HepG2 (cell line): ENCODE data around the gene ARHGEF26. TPM values are rescaled to one million over a fixed set of nuclear protein-coding genes. Genes with fewer than 3 reads are reported as not detected.

Experiments
- ATAC-seq: fragments of 200-7000 bp; cut with Tn5 transposase; 3 replicates; pipeline ENCODE4 v1.9.1; 2020; ENCODE audit warnings: mild to moderate bottlenecking, moderate library complexity
- BruUV-seq: library from RNA; stranded (reverse); fragments of 400-500 nt; replicated peaks from 2 replicates; lab custom pipeline; 2021; lab: Mats Ljungman, UMichigan
- CTCF ChIA-PET: fragments of 300-600 bp; formaldehyde crosslinking; extraction: SDS; loops from one replicate; lab custom pipeline; 2021; ENCODE audit warnings: low total read pairs, inconsistent platforms, low intra/inter-chr PET ratio; lab: Yijun Ruan, JAX
- POLR2A ChIA-PET: fragments of 350-600 bp; sonication (Branson Sonifier 250); formaldehyde crosslinking; loops from one replicate; lab custom pipeline; 2020; ENCODE audit warnings: antibody characterized with exemption, inconsistent platforms; lab: Yijun Ruan, JAX
- DNase-seq: peaks from one replicate; pipeline ENCODE4 v3.0.0-alpha.2; 2015; ENCODE audit warnings: low spot score
- FAIRE-seq: peaks from 3 replicates; lab custom pipeline; 2011; peaks lifted over from hg19 to GRCh38; lab: Jason Lieb, UNC
- H2AFZ ChIP-seq: one replicate; pipeline ENCODE4 v1.6.1; 2011; ENCODE audit warnings: low read length, inconsistent platforms
- H3K27ac ChIP-seq: fragments of 300-600 bp; 3 replicates; pipeline ENCODE4 v1.8.0; 2011; ENCODE audit warnings: mixed run types, mild to moderate bottlenecking, mixed read lengths, low read length, inconsistent platforms; ENCODE audit not compliant: insufficient read depth; ENCODE audit errors: extremely low read length
- H3K27me3 ChIP-seq, 2 experiments: fragments of 200-600 bp in 1 of 2; 2 replicates in 1 of 2; 3 replicates in 1 of 2; pipeline versions ENCODE4 v1.6.0 to v1.8.0; 2011; ENCODE audit warnings: low read length in 2 of 2, mild to moderate bottlenecking in 2 of 2, moderate library complexity in 2 of 2, inconsistent platforms in 1 of 2; ENCODE audit not compliant: insufficient read depth in 2 of 2, control insufficient read depth in 1 of 2
- H3K36me3 ChIP-seq, 2 experiments: fragments of 200-600 bp in 1 of 2; replicated peaks in 1 of 2; 2 replicates in 1 of 2; 3 replicates in 1 of 2; pipeline versions ENCODE4 v1.5.1 to v1.8.0; 2011; ENCODE audit warnings: low read length in 2 of 2, inconsistent platforms in 1 of 2; ENCODE audit not compliant: insufficient read depth in 2 of 2, control insufficient read depth in 1 of 2
- H3K4me1 ChIP-seq: 2 replicates; pipeline ENCODE4 v1.5.1; 2012; ENCODE audit warnings: low read length, inconsistent platforms; ENCODE audit not compliant: insufficient read depth
- H3K4me2 ChIP-seq: 2 replicates; pipeline ENCODE4 v1.6.0; 2011; ENCODE audit warnings: low read depth, low read length, inconsistent platforms
- H3K4me3 ChIP-seq, 3 experiments: fragments of 200-600 bp in 1 of 3; sonication (generic), shearing (Covaris generic) in 1 of 3; replicated peaks in 1 of 3; 2 replicates each; pipeline ENCODE4 v1.5.1; 2011 to 2016; ENCODE audit warnings: low read length in 3 of 3, inconsistent platforms in 2 of 3, low read depth in 2 of 3, mild to moderate bottlenecking in 2 of 3, control low read depth in 1 of 3, mixed read lengths in 1 of 3; ENCODE audit not compliant: insufficient read depth in 1 of 3
- H3K79me2 ChIP-seq: one replicate; pipeline ENCODE4 v1.6.1; 2011; ENCODE audit warnings: low read length, inconsistent platforms; ENCODE audit not compliant: insufficient read depth
- H3K9ac ChIP-seq: 2 replicates; pipeline ENCODE4 v1.6.0; 2011; ENCODE audit warnings: mild to moderate bottlenecking, low read depth, low read length, inconsistent platforms; ENCODE audit not compliant: insufficient read depth
- H3K9me3 ChIP-seq: 2 replicates; pipeline ENCODE4 v1.5.1; 2012; ENCODE audit warnings: mild to moderate bottlenecking, low read length
- H4K20me1 ChIP-seq: 2 replicates; pipeline ENCODE4 v1.6.0; 2011; ENCODE audit warnings: inconsistent platforms, mild to moderate bottlenecking, low read length, moderate library complexity; ENCODE audit not compliant: insufficient read depth
- GLI4 ChIP-seq: sonication (generic); formaldehyde crosslinking; IDR thresholded peaks from 2 replicates; pipeline ENCODE4 v1.5.1; 2020; ENCODE audit warnings: missing genetic modification reagents, mild to moderate bottlenecking, moderate library complexity, borderline replicate concordance
- HMG20B ChIP-seq: conservative IDR thresholded peaks from 2 replicates; pipeline ENCODE4 v1.6.1; 2016; ENCODE audit warnings: missing genetic modification reagents, missing compliant biosample characterization
- JARID2 ChIP-seq: sonication (generic); formaldehyde crosslinking; IDR thresholded peaks from 2 replicates; pipeline ENCODE4 v1.8.1; 2023; ENCODE audit warnings: missing genetic modification reagents, inconsistent platforms; ENCODE audit not compliant: insufficient replicate concordance
- MTA1 ChIP-seq: sonication (generic); formaldehyde crosslinking; IDR thresholded peaks from 2 replicates; pipeline ENCODE4 v1.4.0; 2020; ENCODE audit warnings: missing genetic modification reagents, mild to moderate bottlenecking, borderline replicate concordance
- RBAK ChIP-seq: sonication (generic); formaldehyde crosslinking; IDR thresholded peaks from 2 replicates; pipeline ENCODE4 v1.5.1; 2020; ENCODE audit warnings: mild to moderate bottlenecking, missing genetic modification reagents
- TCF7L2 ChIP-seq: IDR thresholded peaks from 2 replicates; pipeline ENCODE4 v1.6.1; 2011; ENCODE audit warnings: mild to moderate bottlenecking, low read depth, low read length, moderate library complexity
- THRA ChIP-seq: sonication (generic); formaldehyde crosslinking; IDR thresholded peaks from 2 replicates; pipeline ENCODE4 v1.4.0; 2020; ENCODE audit warnings: missing genetic modification reagents, borderline replicate concordance
- TOPORS ChIP-seq: sonication (generic); formaldehyde crosslinking; IDR thresholded peaks from 2 replicates; pipeline ENCODE4 v1.8.0; 2023; ENCODE audit warnings: mild to moderate bottlenecking, missing genetic modification reagents
- ZNF564 ChIP-seq: sonication (generic); formaldehyde crosslinking; IDR thresholded peaks from 2 replicates; pipeline ENCODE4 v1.8.1; 2023; ENCODE audit warnings: mild to moderate bottlenecking, missing genetic modification reagents
- ZNF572 ChIP-seq: sonication (generic); formaldehyde crosslinking; IDR thresholded peaks from 2 replicates; pipeline ENCODE4 v1.5.1; 2020; ENCODE audit warnings: mild to moderate bottlenecking, missing genetic modification reagents
- ZNF678 ChIP-seq: sonication (generic); formaldehyde crosslinking; IDR thresholded peaks from 2 replicates; pipeline ENCODE4 v1.4.0; 2020; ENCODE audit warnings: mild to moderate bottlenecking, missing genetic modification reagents
- ZNF710 ChIP-seq: sonication (generic); formaldehyde crosslinking; IDR thresholded peaks from 2 replicates; pipeline ENCODE4 v1.5.0; 2020; ENCODE audit warnings: mild to moderate bottlenecking, missing genetic modification reagents, borderline replicate concordance
- ZNF790 ChIP-seq: sonication (generic); formaldehyde crosslinking; IDR thresholded peaks from 2 replicates; pipeline ENCODE4 v1.8.0; 2022; ENCODE audit warnings: missing genetic modification reagents, mild to moderate bottlenecking, borderline replicate concordance
- WGBS: methylation state at CpG from one replicate; pipeline ENCODE4 v1.1.6; 2017; ENCODE audit warnings: low lambda C conversion rate; 5-methylcytosine and 5-hydroxymethylcytosine counted together
- in situ Hi-C: cut with HindIII; loops from 2 replicates; pipeline ENCODE4 v1.10.0; 2017; ENCODE audit warnings: low pct_unique_long_range_greater_than_20kb; ENCODE audit not compliant: extremely low pct_ligation_motif_present
- intact Hi-C: fragments of 100-400 bp; cut with micrococcal nuclease; formaldehyde crosslinking; loops from one replicate; pipeline ENCODE4 v1.10.0; 2022; ENCODE audit not compliant: unreplicated experiment
- polyA plus RNA-seq, 8 experiments: library from polyadenylated mRNA; depleted of rRNA in 3 of 8; stranded (reverse) in 7 of 8; unstranded in 1 of 8; fragments of >200 nt; fragmentation: Illumina TruSeq in 4 of 8; extraction: Trizol in 4 of 8; gene quantifications; 2 replicates each; pipeline versions ENCODE4 v1.2.1 to v1.2.3, GENCODE V29; 2011 to 2016; ENCODE audit warnings: low read depth in 4 of 8, missing spikeins in 1 of 8, mixed read lengths in 1 of 8; ENCODE audit not compliant: insufficient read depth in 1 of 8
- total RNA-seq, 5 experiments: library from RNA; depleted of rRNA; stranded (reverse); fragments of >200 nt; fragmentation: Illumina TruSeq; extraction: Trizol; gene quantifications; 2 replicates each; pipeline ENCODE4 v1.2.3, GENCODE V29; 2016; ENCODE audit warnings: low read depth in 1 of 5
- TF ChIP-seq, protein P1 (sequence below): sonication (generic); formaldehyde crosslinking; IDR thresholded peaks from 2 replicates; pipeline ENCODE4 v1.4.0; 2020; ENCODE audit warnings: missing genetic modification reagents

Gene ARHGEF26
- total and polyA plus RNA-seq, 2 of the 13 experiments (the other 11 are each of a cell fraction or from before 2014, with no cell fraction given) = 0.74 to 6.1 TPM

GRCh38 chr3:154111365-154111935 lies 9.7 kb upstream of the ARHGEF26 start:
- H3K9me3 ChIP-seq = no peaks in the 10 kb centered on the region
- TF ChIP-seq MTA1 (CRISPR knock-in tag) = no peak
- TF ChIP-seq, protein P1, sequence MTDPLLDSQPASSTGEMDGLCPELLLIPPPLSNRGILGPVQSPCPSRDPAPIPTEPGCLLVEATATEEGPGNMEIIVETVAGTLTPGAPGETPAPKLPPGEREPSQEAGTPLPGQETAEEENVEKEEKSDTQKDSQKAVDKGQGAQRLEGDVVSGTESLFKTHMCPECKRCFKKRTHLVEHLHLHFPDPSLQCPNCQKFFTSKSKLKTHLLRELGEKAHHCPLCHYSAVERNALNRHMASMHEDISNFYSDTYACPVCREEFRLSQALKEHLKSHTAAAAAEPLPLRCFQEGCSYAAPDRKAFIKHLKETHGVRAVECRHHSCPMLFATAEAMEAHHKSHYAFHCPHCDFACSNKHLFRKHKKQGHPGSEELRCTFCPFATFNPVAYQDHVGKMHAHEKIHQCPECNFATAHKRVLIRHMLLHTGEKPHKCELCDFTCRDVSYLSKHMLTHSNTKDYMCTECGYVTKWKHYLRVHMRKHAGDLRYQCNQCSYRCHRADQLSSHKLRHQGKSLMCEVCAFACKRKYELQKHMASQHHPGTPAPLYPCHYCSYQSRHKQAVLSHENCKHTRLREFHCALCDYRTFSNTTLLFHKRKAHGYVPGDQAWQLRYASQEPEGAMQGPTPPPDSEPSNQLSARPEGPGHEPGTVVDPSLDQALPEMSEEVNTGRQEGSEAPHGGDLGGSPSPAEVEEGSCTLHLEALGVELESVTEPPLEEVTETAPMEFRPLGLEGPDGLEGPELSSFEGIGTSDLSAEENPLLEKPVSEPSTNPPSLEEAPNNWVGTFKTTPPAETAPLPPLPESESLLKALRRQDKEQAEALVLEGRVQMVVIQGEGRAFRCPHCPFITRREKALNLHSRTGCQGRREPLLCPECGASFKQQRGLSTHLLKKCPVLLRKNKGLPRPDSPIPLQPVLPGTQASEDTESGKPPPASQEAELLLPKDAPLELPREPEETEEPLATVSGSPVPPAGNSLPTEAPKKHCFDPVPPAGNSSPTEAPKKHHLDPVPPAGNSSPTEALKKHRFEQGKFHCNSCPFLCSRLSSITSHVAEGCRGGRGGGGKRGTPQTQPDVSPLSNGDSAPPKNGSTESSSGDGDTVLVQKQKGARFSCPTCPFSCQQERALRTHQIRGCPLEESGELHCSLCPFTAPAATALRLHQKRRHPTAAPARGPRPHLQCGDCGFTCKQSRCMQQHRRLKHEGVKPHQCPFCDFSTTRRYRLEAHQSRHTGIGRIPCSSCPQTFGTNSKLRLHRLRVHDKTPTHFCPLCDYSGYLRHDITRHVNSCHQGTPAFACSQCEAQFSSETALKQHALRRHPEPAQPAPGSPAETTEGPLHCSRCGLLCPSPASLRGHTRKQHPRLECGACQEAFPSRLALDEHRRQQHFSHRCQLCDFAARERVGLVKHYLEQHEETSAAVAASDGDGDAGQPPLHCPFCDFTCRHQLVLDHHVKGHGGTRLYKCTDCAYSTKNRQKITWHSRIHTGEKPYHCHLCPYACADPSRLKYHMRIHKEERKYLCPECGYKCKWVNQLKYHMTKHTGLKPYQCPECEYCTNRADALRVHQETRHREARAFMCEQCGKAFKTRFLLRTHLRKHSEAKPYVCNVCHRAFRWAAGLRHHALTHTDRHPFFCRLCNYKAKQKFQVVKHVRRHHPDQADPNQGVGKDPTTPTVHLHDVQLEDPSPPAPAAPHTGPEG = no peak
- TF ChIP-seq ZNF790 = no peak
- no peak for TF ChIP-seq JARID2
- no peak for TF ChIP-seq TCF7L2
- TF ChIP-seq ZNF678 (CRISPR knock-in tag) = no peak
- no peak for TF ChIP-seq ZNF564
- no peak for TF ChIP-seq ZNF710 (CRISPR knock-in tag)
- TF ChIP-seq RBAK (CRISPR knock-in tag) = no peak
- TF ChIP-seq HMG20B (CRISPR knock-in tag) = no peak
- TF ChIP-seq THRA (CRISPR knock-in tag) = no peak
- TF ChIP-seq ZNF572 (CRISPR knock-in tag) = no peak
- no peak for TF ChIP-seq GLI4 (CRISPR knock-in tag)
- no peak for TF ChIP-seq TOPORS (CRISPR knock-in tag)
- TF ChIP-seq, all 625 proteins: peak for 0
- POLR2A ChIA-PET = no interaction called here
- BruUV-seq = no TSS peak
- CTCF ChIA-PET = no interaction called here
- Histone ChIP-seq H3K36me3 (no peaks in the 10 kb centered on the region), H3K4me1 (no peaks in the 10 kb centered on the region), H3K4me2 (no peak overlapping the region), H4K20me1 (no peaks in the 10 kb centered on the region), H3K27ac (no peak overlapping the region), H2AFZ (no peak overlapping the region), H3K79me2 (no peaks in the 10 kb centered on the region), H3K4me3 (no peak overlapping the region), H3K9ac (no peak overlapping the region), H3K27me3 (no peaks in the 10 kb centered on the region)
- DNase-seq = no peak
- no peak for ATAC-seq
- FAIRE-seq = no peak
- intact Hi-C loops = no loop called here
- WGBS = 28% methylated on average over 4 of the region's 4 CpGs
- in situ Hi-C loops = no loop called here
